Common myeloid progenitor, CD34-positive (primary cell): ENCODE results near the gene PRTFDC1.

Source experiments
- CTCF ChIA-PET: fragments of 350-600 bp; sonication (Branson Sonifier 250); formaldehyde crosslinking; loops from one replicate; lab custom pipeline; 2021; ENCODE audit warnings: antibody characterized with exemption; lab: Charles Lee
- POLR2A ChIA-PET: fragments of 350-600 bp; sonication (Branson Sonifier 250); formaldehyde crosslinking; loops from one replicate; lab custom pipeline; 2021; ENCODE audit warnings: antibody characterized with exemption; lab: Charles Lee
- DNase-seq, 3 donors: peaks; one replicate each; pipeline versions ENCODE4 v3.0.0 to v3.0.0-alpha.2; 2013
- H3K27ac ChIP-seq, 2 experiments: 1 replicate in 1 of 2; 2 replicates in 1 of 2; pipeline ENCODE4 v1.7.0; 2013; ENCODE audit warnings: inconsistent platforms in 2 of 2, low read length in 2 of 2, mild to moderate bottlenecking in 2 of 2, low read depth in 1 of 2, moderate library complexity in 1 of 2; ENCODE audit not compliant: severe bottlenecking in 2 of 2, insufficient read depth in 1 of 2, poor library complexity in 1 of 2
- H3K27me3 ChIP-seq, 5 experiments: replicated peaks in 2 of 5; 1 replicate in 3 of 5; 2 replicates in 2 of 5; pipeline versions ENCODE4 v1.6.1 to v1.7.0; 2013; ENCODE audit warnings: low read length in 4 of 5, mild to moderate bottlenecking in 2 of 5, moderate library complexity in 2 of 5, inconsistent platforms in 1 of 5; ENCODE audit not compliant: insufficient read depth in 5 of 5, control insufficient read depth in 4 of 5
- H3K36me3 ChIP-seq, 4 experiments: 1 replicate in 2 of 4; 2 replicates in 2 of 4; pipeline versions ENCODE4 v1.6.1 to v1.7.0; 2013; ENCODE audit warnings: low read length in 3 of 4, control low read depth in 1 of 4, mild to moderate bottlenecking in 1 of 4; ENCODE audit not compliant: control insufficient read depth in 4 of 4, insufficient read depth in 4 of 4
- H3K4me1 ChIP-seq, 4 experiments: 1 replicate in 3 of 4; 2 replicates in 1 of 4; pipeline versions ENCODE4 v1.6.1 to v1.7.1; 2013; ENCODE audit warnings: low read length in 3 of 4, mild to moderate bottlenecking in 3 of 4, control low read depth in 1 of 4, inconsistent platforms in 1 of 4, moderate library complexity in 1 of 4; ENCODE audit not compliant: control insufficient read depth in 4 of 4, insufficient read depth in 4 of 4; ENCODE audit errors: control extremely low read depth in 1 of 4
- H3K4me3 ChIP-seq, 7 experiments: 1 replicate in 4 of 7; 2 replicates in 3 of 7; pipeline versions ENCODE4 v1.5.1 to v1.7.0; 2013; ENCODE audit warnings: mild to moderate bottlenecking in 7 of 7, low read length in 6 of 7, moderate library complexity in 6 of 7, inconsistent platforms in 2 of 7, low read depth in 2 of 7, control low read depth in 1 of 7; ENCODE audit not compliant: insufficient read depth in 4 of 7, control insufficient read depth in 1 of 7; ENCODE audit errors: extremely low read depth in 1 of 7
- H3K9me3 ChIP-seq, 5 experiments: 1 replicate in 4 of 5; 2 replicates in 1 of 5; pipeline versions ENCODE4 v1.6.1 to v1.7.1; 2013; ENCODE audit warnings: low read length in 4 of 5, mild to moderate bottlenecking in 2 of 5, inconsistent platforms in 1 of 5, low read depth in 1 of 5, moderate library complexity in 1 of 5; ENCODE audit not compliant: control insufficient read depth in 4 of 5, insufficient read depth in 2 of 5; ENCODE audit errors: control extremely low read depth in 1 of 5
- WGBS: methylation state at CpG from one replicate; pipeline ENCODE4 v1.1.5; 2013; ENCODE audit not compliant: insufficient coverage; 5-methylcytosine and 5-hydroxymethylcytosine counted together

Gene PRTFDC1

DNA sequence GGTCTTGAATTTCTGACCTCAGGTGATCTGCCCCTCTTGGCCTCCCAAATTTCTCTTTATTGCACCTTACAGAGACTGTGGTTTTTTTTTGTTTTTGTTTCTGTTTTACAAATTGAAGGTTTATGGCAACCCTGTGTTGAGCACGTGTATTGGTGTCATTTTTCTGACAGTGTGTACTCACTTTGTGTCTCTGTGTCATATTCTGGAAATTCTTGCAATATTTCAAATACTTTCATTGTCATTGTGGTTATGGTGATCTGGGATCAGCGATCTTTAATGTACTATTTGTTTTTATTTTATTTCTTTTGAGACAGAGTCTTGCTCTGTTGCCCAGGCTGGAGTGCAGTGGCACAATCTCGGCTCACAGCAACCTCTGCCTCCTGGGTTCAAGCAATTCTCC is 89.8 kb downstream of the PRTFDC1 start:
- ChIA-PET CTCF (no interaction called here), POLR2A (no interaction called here)
- WGBS: 100% methylated on average over 1 of the region's 3 CpGs
- no peak overlapping the region for H3K27ac ChIP-seq
- peaks cover 0 to 5% (median 0%) of the 10 kb centered on the region in 4 experiments for H3K4me1 ChIP-seq
- no peak overlapping the region for H3K4me3 ChIP-seq
- DNase-seq: no peak
- no peaks in the 10 kb centered on the region for H3K36me3 ChIP-seq
- H3K9me3 ChIP-seq: peaks cover 0 to 6% (median 0%) of the 10 kb centered on the region in 5 experiments
- H3K27me3 ChIP-seq: no peaks in the 10 kb centered on the region

- Histone ChIP-seq H3K27me3 (no peaks in the 10 kb centered on the region), H3K27ac (no peak overlapping the region), H3K4me3 (no peak overlapping the region), H3K4me1 (no peaks in the 10 kb centered on the region), H3K9me3 (peaks cover 0 to 6% (median 0%) of the 10 kb centered on the region in 5 experiments), H3K36me3 (no peaks in the 10 kb centered on the region)
- ChIA-PET POLR2A (interaction anchor here (0.6 kb wide), 1 partner anchor 32 kb away, joined by 3 read pairs; no protein-coding TSS in a partner anchor), CTCF (interaction anchor here (0.9 to 1.7 kb wide), 3 partner anchors 12 to 95 kb away, joined by 3 read pairs; no protein-coding TSS in a partner anchor)
- 96% methylated on average over 4 of the region's 10 CpGs for WGBS
- no peak for DNase-seq
Observed at GRCh38 chr10:24858288-24859270, 93.8 kb downstream of the PRTFDC1 start.

DNA sequence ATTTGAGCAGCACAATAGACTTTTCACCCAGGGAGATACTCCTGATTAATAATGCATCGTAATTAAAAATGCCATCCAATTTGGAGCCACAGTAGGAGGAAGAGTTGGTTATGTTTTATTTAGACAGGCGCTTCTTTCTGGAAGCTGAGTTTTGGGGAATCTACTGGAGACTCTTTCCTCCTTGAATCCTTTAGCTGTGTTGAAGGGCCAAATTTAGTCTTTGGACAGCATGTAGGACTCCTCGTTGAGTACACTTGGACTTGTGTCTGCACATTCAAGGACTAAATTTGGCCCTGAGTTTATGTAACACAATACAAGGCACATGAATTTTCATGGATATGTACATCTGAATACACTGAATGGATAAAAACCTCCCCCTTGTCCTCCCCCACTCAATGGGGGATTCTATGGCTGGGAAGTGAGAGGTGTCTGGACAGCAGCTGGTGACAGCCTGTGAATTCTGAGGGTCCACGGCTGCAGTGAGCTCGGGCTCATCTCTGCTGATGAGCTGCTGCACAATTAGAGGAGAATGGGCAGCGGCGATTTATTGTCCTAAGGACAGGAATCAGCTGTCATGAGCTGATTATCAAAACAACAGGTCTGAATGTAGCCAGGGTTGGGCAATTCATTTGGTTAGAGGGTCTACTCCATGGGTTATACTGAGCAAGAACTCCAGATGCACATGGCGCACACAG is 95.2 kb downstream of the PRTFDC1 start:
- Histone ChIP-seq H3K4me3 (no peak overlapping the region), H3K27me3 (no peaks in the 10 kb centered on the region), H3K4me1 (no peaks in the 10 kb centered on the region), H3K27ac (no peak overlapping the region), H3K36me3 (no peaks in the 10 kb centered on the region), H3K9me3 (no peaks in the 10 kb centered on the region)
- WGBS: over 99% methylated on average over 6 of the region's 8 CpGs
- no peak for DNase-seq
- CTCF ChIA-PET: interaction anchor here (1.0 to 1.7 kb wide), 2 partner anchors 10 to 96 kb away, joined by 3 read pairs; no protein-coding TSS in a partner anchor
- POLR2A ChIA-PET: no interaction called here

- Histone ChIP-seq H3K27ac (no peak overlapping the region), H3K4me3 (no peak overlapping the region), H3K27me3 (no peaks in the 10 kb centered on the region), H3K4me1 (no peaks in the 10 kb centered on the region), H3K9me3 (no peaks in the 10 kb centered on the region), H3K36me3 (no peaks in the 10 kb centered on the region)
- DNase-seq: no peak
- ChIA-PET CTCF (no interaction called here), POLR2A (no interaction called here)
- WGBS: 96% methylated on average over 5 of the region's 6 CpGs
Observed at GRCh38 chr10:24854256-24854655, 98.2 kb downstream of the PRTFDC1 start.

GRCh38 chr10:24853661-24854060 is 98.7 kb downstream of the PRTFDC1 start:
- H3K4me1 ChIP-seq: no peaks in the 10 kb centered on the region
- CTCF ChIA-PET: no interaction called here
- H3K4me3 ChIP-seq: no peak overlapping the region
- H3K27ac ChIP-seq: no peak overlapping the region
- POLR2A ChIA-PET: no interaction called here
- H3K27me3 ChIP-seq: no peaks in the 10 kb centered on the region
- H3K9me3 ChIP-seq: no peaks in the 10 kb centered on the region
- H3K36me3 ChIP-seq: no peaks in the 10 kb centered on the region
- DNase-seq: no peak

GRCh38 chr10:24851629-24852028 is 100.8 kb downstream of the PRTFDC1 start:
- Histone ChIP-seq H3K9me3 (no peaks in the 10 kb centered on the region), H3K27me3 (no peaks in the 10 kb centered on the region), H3K4me3 (no peak overlapping the region), H3K27ac (no peak overlapping the region), H3K36me3 (no peaks in the 10 kb centered on the region), H3K4me1 (no peaks in the 10 kb centered on the region)
- ChIA-PET CTCF (no interaction called here), POLR2A (no interaction called here)
- DNase-seq: no peak
- 95% methylated on average over 11 of the region's 11 CpGs for WGBS
